Measurements from ENCODE around the gene NMRAL1.
A peak's percentile ranks its signal among the peaks of the same experiment; 100 is the strongest.

Gene NMRAL1

GRCh38 chr16:4512473-4512872, 38.0 kb upstream of the NMRAL1 start:
- no peak for DNase-seq (ENCODE audit: low read depth)
- no peak overlapping the region for H3K4me3 ChIP-seq (ENCODE audit: low read depth, low read length)
- TF ChIP-seq CTCF (IDR thresholded peaks at IDR 0.05; ENCODE audit: low read depth, low read length): no peak

- peak; percentile 59 for DNase-seq (ENCODE audit: low read depth)
- TF ChIP-seq POLR2A (IDR thresholded peaks at IDR 0.05; ENCODE audit: extremely low read depth, insufficient read length): no peak
- 0 out of 2 replicates have a peak, but pooled peaks have one; percentile 10 for TF ChIP-seq MAX (IDR thresholded peaks at IDR 0.05; ENCODE audit: low read depth, low read length)
- TF ChIP-seq MYC (IDR thresholded peaks at IDR 0.05; ENCODE audit: low read depth, low read length): no peak
- TF ChIP-seq CTCF (IDR thresholded peaks at IDR 0.05; ENCODE audit: low read depth, low read length): peak; percentile 64
Measured at GRCh38 chr16:4511441-4512082, 37.1 kb upstream of the NMRAL1 start.

GRCh38 chr16:4510747-4511426, 36.5 kb upstream of the NMRAL1 start:
- peak; percentile 34 for DNase-seq (ENCODE audit: low read depth)
- TF ChIP-seq CTCF (IDR thresholded peaks at IDR 0.05; ENCODE audit: low read depth, low read length): no peak
- no peak for TF ChIP-seq MYC (IDR thresholded peaks at IDR 0.05; ENCODE audit: low read depth, low read length)
- no peak for TF ChIP-seq MAX (IDR thresholded peaks at IDR 0.05; ENCODE audit: low read depth, low read length)
- no peak for TF ChIP-seq POLR2A (IDR thresholded peaks at IDR 0.05; ENCODE audit: extremely low read depth, insufficient read length)
- H3K4me3 ChIP-seq (ENCODE audit: low read depth, low read length): no peak overlapping the region

More at GRCh38 chr16:4511441-4512082, 37.1 kb upstream of the NMRAL1 start:
- no peak overlapping the region for H3K4me3 ChIP-seq (ENCODE audit: low read depth, low read length)

GRCh38 chr16:4510131-4510530, 35.7 kb upstream of the NMRAL1 start:
- TF ChIP-seq CTCF (IDR thresholded peaks at IDR 0.05; ENCODE audit: low read depth, low read length): no peak
- no peak for TF ChIP-seq POLR2A (IDR thresholded peaks at IDR 0.05; ENCODE audit: extremely low read depth, insufficient read length)
- TF ChIP-seq MYC (IDR thresholded peaks at IDR 0.05; ENCODE audit: low read depth, low read length): no peak
- no peak for TF ChIP-seq MAX (IDR thresholded peaks at IDR 0.05; ENCODE audit: low read depth, low read length)
- no peak overlapping the region for H3K4me3 ChIP-seq (ENCODE audit: low read depth, low read length)
- no peak for DNase-seq (ENCODE audit: low read depth)

GRCh38 chr16:4509420-4509819, 35.0 kb upstream of the NMRAL1 start:
- no peak overlapping the region for H3K4me3 ChIP-seq (ENCODE audit: low read depth, low read length)
- no peak for DNase-seq (ENCODE audit: low read depth)
- TF ChIP-seq MYC (IDR thresholded peaks at IDR 0.05; ENCODE audit: low read depth, low read length) (no peak), CTCF (IDR thresholded peaks at IDR 0.05; ENCODE audit: low read depth, low read length) (no peak), MAX (IDR thresholded peaks at IDR 0.05; ENCODE audit: low read depth, low read length) (no peak), POLR2A (IDR thresholded peaks at IDR 0.05; ENCODE audit: extremely low read depth, insufficient read length) (no peak)
